NCI-H510A (cell line): Measurements from ENCODE around the gene EDEM3.
A peak's percentile ranks its signal among the peaks of the same experiment; 100 is the strongest.
"Not testable (repeated sequence)": the region's sequence is repeated elsewhere in the genome, so short reads cannot be mapped to it uniquely, and the experiment has no call there.

Experiments used
- DNase-seq: peaks from one replicate; lab custom pipeline; 2025; lab: John Stamatoyannopoulos, UW

Gene EDEM3, protein sequence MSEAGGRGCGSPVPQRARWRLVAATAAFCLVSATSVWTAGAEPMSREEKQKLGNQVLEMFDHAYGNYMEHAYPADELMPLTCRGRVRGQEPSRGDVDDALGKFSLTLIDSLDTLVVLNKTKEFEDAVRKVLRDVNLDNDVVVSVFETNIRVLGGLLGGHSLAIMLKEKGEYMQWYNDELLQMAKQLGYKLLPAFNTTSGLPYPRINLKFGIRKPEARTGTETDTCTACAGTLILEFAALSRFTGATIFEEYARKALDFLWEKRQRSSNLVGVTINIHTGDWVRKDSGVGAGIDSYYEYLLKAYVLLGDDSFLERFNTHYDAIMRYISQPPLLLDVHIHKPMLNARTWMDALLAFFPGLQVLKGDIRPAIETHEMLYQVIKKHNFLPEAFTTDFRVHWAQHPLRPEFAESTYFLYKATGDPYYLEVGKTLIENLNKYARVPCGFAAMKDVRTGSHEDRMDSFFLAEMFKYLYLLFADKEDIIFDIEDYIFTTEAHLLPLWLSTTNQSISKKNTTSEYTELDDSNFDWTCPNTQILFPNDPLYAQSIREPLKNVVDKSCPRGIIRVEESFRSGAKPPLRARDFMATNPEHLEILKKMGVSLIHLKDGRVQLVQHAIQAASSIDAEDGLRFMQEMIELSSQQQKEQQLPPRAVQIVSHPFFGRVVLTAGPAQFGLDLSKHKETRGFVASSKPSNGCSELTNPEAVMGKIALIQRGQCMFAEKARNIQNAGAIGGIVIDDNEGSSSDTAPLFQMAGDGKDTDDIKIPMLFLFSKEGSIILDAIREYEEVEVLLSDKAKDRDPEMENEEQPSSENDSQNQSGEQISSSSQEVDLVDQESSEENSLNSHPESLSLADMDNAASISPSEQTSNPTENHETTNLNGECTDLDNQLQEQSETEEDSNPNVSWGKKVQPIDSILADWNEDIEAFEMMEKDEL

DNA sequence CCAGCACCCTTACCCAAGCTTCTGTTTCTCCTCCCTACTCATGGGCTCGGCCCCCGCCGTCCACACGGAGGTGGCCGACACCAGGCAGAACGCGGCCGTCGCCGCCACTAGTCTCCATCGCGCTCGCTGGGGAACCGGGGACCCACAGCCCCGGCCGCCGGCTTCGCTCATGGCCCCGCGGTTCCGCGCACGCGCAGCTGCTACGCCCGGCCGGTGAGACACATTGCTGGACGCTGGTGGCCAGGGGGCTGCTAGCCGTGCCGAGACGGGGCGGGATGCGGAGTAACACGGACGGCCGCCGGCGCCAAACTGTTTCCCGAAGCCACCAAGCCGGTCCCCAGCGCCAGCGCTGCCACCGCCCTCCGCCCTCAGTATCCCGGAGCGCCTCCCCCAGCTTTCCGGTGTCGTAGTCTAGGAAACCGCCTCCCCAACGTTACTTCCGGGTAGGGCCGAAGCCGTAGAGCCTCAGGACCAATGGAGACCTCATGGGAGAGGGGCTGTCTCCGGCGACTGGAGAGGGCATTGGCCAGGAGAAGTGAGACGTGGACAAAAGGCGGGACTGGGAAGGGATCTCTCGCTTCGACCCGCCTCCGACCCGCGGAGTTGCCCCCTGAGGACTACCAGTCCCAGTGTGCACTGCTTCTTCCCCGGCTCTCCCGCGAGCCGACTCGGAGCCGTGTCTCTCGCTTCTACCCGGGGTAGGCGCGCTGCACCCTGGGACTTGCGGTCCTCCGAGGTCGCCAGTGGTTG is at the start of gene EDEM3:
EDEM3 (minus strand) TSS at position 383 of the 750 bp plus-strand sequence; CDS start at position 171, 212 bp downstream.
- DNase-seq = peak; percentile 99

DNA sequence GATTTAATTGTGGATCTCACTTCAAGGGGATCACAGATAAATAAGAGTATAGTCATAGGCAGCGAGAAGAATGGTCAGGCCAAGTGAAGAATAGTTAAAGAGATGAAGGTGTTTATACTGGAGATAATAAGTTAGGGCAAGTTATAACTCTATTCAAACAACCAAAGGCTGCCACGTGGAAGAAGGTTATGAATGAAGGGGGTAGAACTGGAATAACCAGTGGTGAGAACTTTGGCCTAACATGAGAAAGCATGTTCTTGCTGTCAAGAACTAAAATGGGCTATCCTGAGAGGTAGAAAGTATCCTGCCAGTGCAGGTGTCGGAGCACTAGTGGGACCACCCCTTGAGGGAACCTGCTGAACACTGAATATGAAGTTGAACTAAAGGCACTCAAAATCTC is 49.6 kb upstream of the EDEM3 start:
- no peak for DNase-seq

DNA sequence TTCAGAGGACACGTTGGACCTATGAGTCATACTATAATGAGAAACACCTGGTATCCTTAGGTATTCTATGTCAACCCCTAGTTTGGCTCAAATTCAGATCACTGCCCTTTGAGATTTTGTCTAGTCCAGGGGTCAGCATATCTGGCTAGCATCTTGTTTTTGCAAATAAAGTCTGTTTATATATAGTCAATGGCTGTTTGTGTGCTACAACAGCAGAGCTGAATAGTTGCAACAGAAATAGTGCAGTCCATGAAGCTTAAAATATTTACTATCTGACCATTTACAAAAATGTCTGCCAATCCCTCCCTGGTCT is 48.5 kb upstream of the EDEM3 start:
- DNase-seq = no peak

DNA sequence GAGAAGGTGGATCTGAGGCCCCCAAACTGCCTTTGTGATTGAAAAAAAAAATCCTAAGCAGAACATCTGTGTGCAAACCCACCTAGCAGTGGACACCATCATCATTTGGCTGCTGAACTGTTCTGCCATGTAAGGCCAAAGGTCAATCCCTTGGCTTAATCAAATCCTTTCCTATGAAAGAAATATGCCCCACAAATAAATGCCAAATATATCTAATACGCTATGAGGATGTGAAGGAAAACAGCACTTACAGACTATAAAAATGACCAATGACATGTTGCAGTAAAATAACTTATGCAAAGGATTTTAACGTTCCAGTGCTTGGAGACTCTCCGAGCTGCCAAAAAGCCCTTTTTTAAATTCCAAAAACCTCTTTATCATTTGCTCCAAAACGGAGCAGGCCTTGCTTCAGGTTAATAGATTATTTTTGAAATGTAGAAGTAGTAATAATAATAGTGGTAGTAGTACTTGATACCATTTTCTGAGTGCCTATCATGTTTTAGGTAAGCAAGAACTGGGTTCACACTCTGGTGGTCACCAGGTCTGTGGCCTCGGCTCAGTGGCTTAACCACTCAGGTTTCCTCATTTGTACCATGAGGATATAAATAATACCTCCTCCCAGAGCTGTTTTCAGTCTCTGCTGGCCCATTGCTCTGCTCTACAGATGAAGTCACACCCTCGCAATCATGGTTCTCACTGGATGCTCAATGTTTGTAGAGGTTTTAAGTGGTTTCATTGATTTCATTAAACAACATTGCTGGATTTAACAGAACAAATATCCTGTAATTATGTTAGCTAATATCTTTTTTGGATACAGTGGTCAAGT is 47.9 kb upstream of the EDEM3 start:
- DNase-seq = no peak

DNA sequence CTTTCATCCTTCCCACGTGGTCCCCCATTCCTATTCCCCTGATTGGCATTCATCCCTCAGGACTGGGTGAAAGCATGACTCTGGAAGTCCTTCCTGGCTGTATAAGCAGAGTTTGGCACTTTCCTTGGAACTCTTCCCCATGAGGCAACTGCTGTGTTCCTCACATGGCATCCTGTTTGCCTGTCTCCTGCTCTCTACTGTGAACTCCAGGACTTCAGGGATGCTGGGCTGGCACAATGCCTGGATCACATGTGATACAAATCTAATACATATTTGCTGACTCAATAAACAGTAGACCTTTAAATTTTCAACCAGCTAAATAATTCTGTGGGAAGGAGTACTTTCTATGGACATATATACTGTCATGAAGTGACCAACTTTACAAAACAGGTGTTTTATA is 46.8 kb upstream of the EDEM3 start:
- no peak for DNase-seq

DNA sequence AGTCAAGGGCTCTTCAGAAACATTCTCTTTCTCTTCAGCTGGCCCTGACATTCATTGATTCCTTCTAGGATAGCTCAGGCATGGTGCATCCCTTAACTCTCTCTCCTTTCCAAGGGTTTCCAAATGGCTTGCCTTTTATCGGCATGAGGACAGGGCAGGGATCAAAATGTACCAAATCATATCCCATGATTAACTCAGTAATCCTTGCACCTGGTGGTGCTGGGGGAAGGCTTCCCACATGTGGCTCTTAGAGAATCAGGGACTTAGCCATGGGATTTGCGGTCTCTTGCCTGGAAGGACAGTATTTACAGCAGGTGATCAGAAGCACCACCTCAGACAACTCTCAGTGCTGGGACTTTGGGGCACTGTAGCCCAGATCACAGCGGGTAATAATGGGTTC is 46.2 kb upstream of the EDEM3 start:
- no peak for DNase-seq

DNA sequence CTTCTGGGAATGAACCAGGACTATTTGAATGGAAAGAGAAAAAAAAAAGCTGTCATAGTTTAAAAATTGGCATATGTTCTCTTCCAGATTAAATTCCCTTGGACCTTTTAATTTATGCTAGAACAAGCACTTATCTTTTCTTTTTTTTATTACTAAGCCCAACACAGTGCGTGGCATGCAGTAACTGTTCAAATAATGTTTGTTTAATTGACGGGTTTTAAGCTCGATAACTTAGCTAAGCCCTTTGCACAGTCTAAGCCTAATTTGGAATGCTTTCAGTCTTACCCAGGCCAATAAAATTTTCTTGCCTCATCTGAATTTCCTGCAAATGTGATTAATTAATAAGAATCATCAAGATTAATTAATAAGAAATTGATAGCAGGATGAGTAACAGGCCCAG is 39.3 kb upstream of the EDEM3 start:
- no peak for DNase-seq

DNA sequence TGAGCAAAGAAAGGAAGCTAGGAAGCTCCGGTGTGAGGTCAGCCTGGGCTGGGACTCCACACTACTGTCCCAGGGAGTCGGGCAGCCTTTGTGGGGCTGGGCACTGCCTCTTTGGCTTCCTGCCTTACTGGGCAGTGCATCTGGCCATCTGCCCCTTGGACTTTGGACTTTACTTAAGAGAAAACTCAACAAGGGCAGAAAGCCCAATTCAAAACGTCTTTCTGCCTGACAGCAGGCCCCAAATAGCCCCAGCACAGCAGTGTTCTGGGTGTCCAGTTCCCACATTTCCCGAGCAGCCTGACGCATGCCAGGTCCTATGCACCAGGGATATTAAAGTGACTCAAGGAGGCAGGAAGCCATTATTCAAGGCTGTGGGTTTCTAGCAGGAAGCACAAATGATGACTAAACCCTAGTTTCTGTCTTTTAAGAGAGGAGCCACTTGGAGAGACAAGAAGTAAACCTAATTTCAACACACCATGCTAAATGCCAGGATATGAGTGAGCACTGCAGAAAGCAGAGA is 37.9 kb upstream of the EDEM3 start:
- DNase-seq = no peak

DNA sequence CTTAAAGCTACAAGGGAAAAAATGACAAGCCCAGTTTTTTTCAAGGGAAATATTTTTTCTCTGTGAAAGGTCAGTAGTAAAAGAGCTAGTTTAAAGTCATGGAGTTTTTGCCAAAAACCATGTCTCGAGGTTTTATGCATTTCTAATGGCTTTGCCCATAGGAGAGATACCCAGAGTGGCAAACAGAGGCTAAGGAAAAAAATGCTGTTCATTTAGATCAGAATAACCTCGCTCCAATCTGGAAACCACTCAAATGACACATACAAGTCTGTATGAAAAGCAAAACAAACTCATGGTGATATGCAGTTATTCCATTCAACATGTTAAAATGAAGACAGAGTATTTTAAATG is 36.9 kb upstream of the EDEM3 start:
- DNase-seq = no peak

DNA sequence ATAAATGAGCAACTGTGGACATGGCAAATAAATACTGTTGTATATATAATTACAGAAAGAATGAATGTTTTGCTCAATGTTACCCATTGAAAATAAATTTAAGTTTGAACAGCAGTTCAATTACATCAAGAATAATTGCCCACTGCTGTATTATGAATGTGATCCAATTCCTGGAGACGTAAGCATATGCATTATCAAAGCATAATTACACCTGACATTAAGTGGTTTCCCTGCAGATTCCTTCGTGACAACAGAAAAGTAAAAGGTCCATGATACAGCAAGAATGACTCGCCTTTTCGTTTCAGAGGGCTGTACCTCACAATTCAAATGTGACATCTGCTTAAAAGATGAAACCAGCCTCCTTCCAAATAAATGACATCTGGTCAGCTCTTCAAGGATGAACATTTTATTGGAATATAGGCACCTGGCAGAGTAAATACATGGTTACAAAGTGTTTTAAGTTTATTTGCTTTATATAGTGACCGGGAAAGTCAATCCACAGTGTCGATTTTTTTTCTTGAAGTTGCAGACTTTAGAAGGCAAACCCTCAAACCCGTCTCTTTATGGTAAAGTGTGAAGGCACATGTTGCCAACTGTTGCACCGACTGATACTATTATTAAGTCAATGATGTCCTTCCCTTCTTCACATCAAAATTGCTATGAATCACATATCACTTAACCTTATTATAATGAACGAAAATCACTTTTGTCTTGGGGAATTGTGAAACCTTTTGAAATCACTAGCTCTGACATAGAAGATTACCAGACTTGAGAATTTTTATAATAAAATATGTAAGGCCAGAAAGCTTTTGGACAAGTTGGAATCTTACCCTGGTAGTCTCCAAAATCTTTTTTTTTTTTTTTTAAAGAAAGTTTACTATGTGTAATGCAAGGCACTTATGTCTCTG is 36.2 kb upstream of the EDEM3 start:
- no peak for DNase-seq

DNA sequence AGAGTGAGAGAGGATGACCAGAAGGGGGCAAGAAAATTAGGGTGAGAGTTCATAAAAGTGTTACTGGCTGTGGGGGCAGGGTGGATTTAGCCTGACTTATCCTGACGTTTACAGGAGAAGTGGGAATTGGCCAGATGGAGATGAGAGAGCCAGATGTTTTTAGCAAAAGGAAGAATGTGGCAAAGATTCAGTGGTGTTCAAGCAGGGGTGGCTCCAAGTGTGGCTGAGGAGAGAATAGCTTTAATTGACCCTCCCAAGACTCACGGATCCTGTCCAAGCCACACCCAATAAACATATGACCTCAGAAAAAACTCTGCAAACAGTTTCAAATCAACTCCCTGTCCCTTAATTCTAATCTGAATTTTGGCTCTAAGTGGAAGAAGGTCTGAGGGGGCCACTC is 35.2 kb upstream of the EDEM3 start:
- no peak for DNase-seq

DNA sequence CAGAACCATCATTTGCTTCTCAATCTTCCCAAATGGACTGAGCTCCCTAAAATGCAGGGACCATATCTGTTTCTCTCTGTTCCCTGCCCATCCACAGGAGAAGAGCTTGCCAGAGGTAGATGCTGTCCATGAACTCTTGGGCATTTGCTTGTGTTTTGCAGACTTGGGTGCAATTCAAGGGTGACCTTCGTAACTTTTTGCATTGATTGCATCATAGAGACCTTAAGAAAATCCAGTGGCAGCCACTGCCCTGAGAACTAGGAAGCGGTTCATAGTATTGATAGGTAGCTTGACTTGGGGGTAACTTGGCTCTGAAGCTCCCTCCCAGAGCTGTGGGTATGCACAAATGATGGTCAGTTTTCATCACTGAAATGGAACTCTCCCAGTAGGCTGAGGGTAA is 34.3 kb upstream of the EDEM3 start:
- DNase-seq = no peak

DNA sequence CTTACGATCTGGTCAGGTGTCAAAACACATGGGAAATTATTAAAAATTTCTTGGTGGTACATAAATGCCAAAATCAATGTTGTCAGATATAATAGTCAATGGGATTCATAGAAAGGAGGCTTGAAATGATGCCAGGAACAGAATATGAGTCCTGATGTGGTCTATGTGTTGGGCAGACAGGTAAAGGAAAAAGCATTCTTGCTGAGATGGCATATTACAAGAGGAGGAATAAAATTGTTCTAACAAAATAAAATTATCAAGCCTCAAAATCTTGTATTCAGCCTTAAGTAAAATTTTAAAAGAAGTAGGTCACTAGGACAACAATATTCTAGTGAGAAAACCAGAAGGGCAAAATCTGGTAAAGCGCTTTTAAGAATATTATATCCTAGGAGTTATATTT is 30.9 kb upstream of the EDEM3 start:
- no peak for DNase-seq

DNA sequence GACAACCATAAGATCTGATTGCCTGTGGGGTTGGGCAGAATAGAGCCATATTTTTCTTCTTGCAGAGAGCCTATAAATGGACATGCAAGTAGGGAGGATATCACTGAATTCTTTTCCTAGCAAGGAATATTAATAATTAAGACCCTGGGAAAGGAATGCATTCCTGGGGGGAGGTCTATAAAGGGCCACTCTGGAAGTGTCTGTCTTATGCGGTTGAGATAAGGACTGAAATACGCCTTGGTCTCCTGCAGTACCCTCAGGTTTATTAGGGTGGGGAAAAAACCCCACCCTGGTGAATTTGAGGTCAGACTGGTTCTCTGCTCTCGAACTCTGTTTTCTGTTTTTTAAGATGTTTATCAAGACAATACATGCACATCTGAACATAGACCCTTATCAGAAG is 29.1 kb upstream of the EDEM3 start:
- not testable (repeated sequence) for DNase-seq

DNA sequence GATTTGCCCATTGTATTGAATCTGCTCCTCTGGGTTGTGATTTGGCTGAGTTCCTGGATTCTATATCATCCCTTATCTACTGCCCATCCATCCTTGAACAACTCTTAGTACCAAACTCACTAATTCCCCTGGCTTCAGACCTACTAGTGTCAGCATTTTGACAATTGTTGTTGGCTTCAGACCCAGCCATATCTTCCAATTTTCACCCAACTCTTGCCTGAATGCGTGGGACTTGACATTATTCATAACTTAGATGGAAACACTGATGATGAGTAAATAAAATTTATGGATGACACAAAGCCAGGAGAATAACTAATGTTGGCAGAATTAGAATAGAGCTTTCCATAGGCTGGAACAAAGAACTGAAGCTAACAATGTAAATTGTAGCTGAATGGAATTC is 27.3 kb upstream of the EDEM3 start:
- DNase-seq = no peak

DNA sequence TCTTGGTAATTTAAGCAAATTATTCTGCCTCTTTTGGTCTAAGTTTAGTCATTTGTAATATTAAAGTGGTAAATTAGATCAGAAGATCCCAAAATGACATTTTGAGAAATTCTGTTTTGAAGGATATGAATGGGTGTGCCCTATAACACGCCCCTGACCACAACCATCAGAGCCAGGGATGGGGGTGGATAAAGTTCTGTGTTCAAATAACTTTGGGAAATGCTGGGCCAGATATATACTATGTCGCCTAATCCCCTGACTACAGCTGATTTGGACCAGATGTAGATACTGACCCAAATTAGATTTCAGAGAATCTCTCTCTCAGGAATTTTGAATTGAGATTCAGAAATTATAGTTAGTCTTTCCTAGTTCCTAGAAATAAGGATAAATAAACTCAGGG is 21.2 kb upstream of the EDEM3 start:
- DNase-seq = no peak

DNA sequence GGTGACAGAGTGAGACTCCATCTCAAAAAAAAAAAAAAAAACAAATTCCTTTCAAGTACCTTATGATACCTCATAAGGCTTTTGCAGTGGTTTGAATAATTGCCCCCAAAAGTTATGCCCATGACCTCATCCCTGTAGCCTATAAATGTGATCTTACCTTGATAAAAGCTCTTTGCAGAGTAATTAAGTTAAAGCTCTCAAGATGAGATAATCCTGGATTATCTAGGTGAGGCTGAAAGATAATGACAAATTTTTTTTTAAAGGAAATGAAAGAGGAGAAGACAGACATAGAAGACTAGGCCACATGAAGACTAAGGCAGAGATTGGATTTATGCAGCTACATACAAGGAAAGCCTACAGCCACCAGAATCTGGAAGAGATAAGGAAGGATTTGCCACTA is 20.7 kb upstream of the EDEM3 start:
- DNase-seq = no peak

DNA sequence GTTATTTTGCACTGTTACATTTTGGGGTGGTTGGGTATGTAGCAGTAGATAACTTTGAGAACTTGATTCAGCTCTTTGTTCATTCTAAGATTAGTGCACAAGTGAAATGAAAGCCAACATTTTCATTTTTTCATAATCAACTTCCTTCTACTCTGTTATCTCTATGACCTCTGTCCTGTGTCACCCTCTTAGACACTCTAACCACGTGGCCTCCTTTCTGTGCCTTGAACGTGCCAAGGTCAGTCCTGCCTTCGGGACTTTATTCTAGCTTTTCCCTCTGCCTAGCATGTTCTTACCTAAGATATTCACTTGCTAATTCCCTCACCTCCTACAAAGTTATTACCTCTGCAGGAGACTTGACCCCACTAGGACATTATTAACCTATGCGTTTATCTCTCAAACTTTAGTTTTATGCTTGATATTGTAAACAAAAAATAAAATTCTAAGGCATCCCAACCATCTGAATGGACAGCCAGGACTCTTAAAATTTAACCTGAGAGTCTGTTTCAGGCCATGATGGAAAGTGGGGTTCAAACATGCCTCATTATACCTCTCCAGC is 19.2 kb upstream of the EDEM3 start:
- DNase-seq = no peak

DNA sequence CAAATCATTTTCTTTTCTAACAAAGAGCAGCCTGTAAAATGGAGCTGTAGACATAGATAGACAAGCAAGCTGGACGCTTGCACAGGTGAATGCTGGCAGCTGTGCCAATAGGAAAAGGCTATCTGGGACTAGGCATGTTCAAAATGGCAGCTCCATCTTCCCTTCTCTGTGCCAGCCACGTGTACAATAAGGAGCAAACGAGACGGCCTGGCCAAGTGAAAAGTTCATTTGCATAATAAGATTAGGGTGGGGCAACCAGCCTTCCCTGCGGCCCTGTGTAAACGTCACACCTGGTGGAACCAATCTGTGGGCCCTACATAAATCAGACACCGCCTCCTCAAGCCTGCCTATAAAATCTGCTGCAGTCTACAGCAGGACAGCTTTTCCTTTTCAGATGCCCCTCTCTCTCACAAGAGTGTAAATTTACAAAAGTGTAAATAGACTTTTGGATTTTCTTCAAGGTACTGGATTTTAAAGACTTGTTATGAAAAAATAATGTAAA is 16.6 kb upstream of the EDEM3 start:
- no peak for DNase-seq
